HepG2 (cell line): ENCODE data around the gene PDCD11. TPM values are rescaled to one million over a fixed set of nuclear protein-coding genes. Genes with fewer than 3 reads are reported as not detected.

Experiments
- BRD4 ChIP-seq: sonication (generic); formaldehyde crosslinking; IDR thresholded peaks from 2 replicates; pipeline ENCODE4 v1.4.0; 2020; ENCODE audit warnings: missing genetic modification reagents
- CENPBD1 ChIP-seq: sonication (generic); formaldehyde crosslinking; IDR thresholded peaks from 2 replicates; pipeline ENCODE4 v1.8.0; 2022; ENCODE audit warnings: missing genetic modification reagents, low read depth, mild to moderate bottlenecking, borderline replicate concordance
- CHD4 ChIP-seq: fragments of 200-600 bp; sonication (generic); IDR thresholded peaks from 2 replicates; pipeline ENCODE4 v1.7.0; 2017; ENCODE audit warnings: mild to moderate bottlenecking, low read length, borderline replicate concordance
- CSRNP1 ChIP-seq: sonication (generic); formaldehyde crosslinking; IDR thresholded peaks from 2 replicates; pipeline ENCODE4 v1.8.1; 2023; ENCODE audit warnings: mild to moderate bottlenecking, missing genetic modification reagents
- EHMT2 ChIP-seq: fragments of 200-600 bp; sonication (generic); IDR thresholded peaks from 2 replicates; pipeline ENCODE4 v1.7.0; 2017; ENCODE audit warnings: antibody characterized with exemption, low read depth, low read length, borderline replicate concordance
- HNRNPLL ChIP-seq: fragments of 200-400 bp; formaldehyde crosslinking; IDR thresholded peaks from 2 replicates; pipeline ENCODE4 v1.6.1; 2017; ENCODE audit warnings: mild to moderate bottlenecking, low read depth, low read length; ENCODE audit not compliant: poor library complexity, severe bottlenecking
- KDM2A ChIP-seq: sonication (generic); formaldehyde crosslinking; IDR thresholded peaks from 2 replicates; pipeline ENCODE4 v1.4.0; 2020; ENCODE audit warnings: low read depth, missing genetic modification reagents, borderline replicate concordance
- PAXIP1 ChIP-seq: sonication (generic); formaldehyde crosslinking; conservative IDR thresholded peaks from 2 replicates; pipeline ENCODE4 v1.4.0; 2020; ENCODE audit warnings: mild to moderate bottlenecking, missing genetic modification reagents, moderate library complexity
- ZEB1 ChIP-seq: IDR thresholded peaks from 2 replicates; pipeline ENCODE4 v1.6.1; 2012; ENCODE audit warnings: mild to moderate bottlenecking, low read depth, inconsistent platforms; ENCODE audit not compliant: insufficient replicate concordance
- ZKSCAN1 ChIP-seq: fragments of 150-350 bp; IDR thresholded peaks from 2 replicates; pipeline ENCODE4 v1.6.1; 2014; ENCODE audit warnings: low read length
- ZNF143 ChIP-seq: sonication (generic); formaldehyde crosslinking; IDR thresholded peaks from 2 replicates; pipeline ENCODE4 v1.4.0; 2020; ENCODE audit warnings: missing genetic modification reagents
- ZNF180 ChIP-seq: sonication (generic); formaldehyde crosslinking; IDR thresholded peaks from 2 replicates; pipeline ENCODE4 v1.4.0; 2020; ENCODE audit warnings: low read depth, missing genetic modification reagents, borderline replicate concordance
- ZNF232 ChIP-seq: sonication (generic); formaldehyde crosslinking; IDR thresholded peaks from 2 replicates; pipeline ENCODE4 v1.4.0; 2020; ENCODE audit warnings: missing genetic modification reagents, borderline replicate concordance
- ZNF326 ChIP-seq: sonication (generic); formaldehyde crosslinking; IDR thresholded peaks from 2 replicates; pipeline ENCODE4 v1.4.0; 2020; ENCODE audit warnings: missing genetic modification reagents, borderline replicate concordance
- ZNF496 ChIP-seq: sonication (generic); formaldehyde crosslinking; IDR thresholded peaks from 2 replicates; pipeline ENCODE4 v1.8.1; 2023; ENCODE audit warnings: mild to moderate bottlenecking, moderate library complexity, missing genetic modification reagents; ENCODE audit not compliant: insufficient replicate concordance
- ZNF501 ChIP-seq: sonication (generic); formaldehyde crosslinking; IDR thresholded peaks from 2 replicates; pipeline ENCODE4 v1.5.1; 2020; ENCODE audit warnings: mild to moderate bottlenecking, moderate library complexity, missing genetic modification reagents
- ZNF768 ChIP-seq: sonication (generic); formaldehyde crosslinking; IDR thresholded peaks from 2 replicates; pipeline ENCODE4 v1.4.0; 2020; ENCODE audit warnings: missing genetic modification reagents
- polyA plus RNA-seq, 8 experiments: library from polyadenylated mRNA; depleted of rRNA in 3 of 8; stranded (reverse) in 7 of 8; unstranded in 1 of 8; fragments of >200 nt; fragmentation: Illumina TruSeq in 4 of 8; extraction: Trizol in 4 of 8; gene quantifications; 2 replicates each; pipeline versions ENCODE4 v1.2.1 to v1.2.3, GENCODE V29; 2011 to 2016; ENCODE audit warnings: low read depth in 4 of 8, missing spikeins in 1 of 8, mixed read lengths in 1 of 8; ENCODE audit not compliant: insufficient read depth in 1 of 8
- total RNA-seq, 5 experiments: library from RNA; depleted of rRNA; stranded (reverse); fragments of >200 nt; fragmentation: Illumina TruSeq; extraction: Trizol; gene quantifications; 2 replicates each; pipeline ENCODE4 v1.2.3, GENCODE V29; 2016; ENCODE audit warnings: low read depth in 1 of 5
- TF ChIP-seq, protein P1 (sequence below): sonication (generic); formaldehyde crosslinking; IDR thresholded peaks from 2 replicates; pipeline ENCODE4 v1.9.0; 2022; ENCODE audit warnings: low read depth, missing genetic modification reagents
- TF ChIP-seq, protein P2 (sequence below): IDR thresholded peaks from 2 replicates; pipeline ENCODE4 v1.6.1; 2016; ENCODE audit warnings: mild to moderate bottlenecking, missing biosample characterization, missing genetic modification reagents
- TF ChIP-seq, protein P3 (sequence below): sonication (generic); formaldehyde crosslinking; IDR thresholded peaks from 2 replicates; pipeline ENCODE4 v1.4.0; 2020; ENCODE audit warnings: missing genetic modification reagents; ENCODE audit errors: not compliant biosample characterization

Gene PDCD11
- total and polyA plus RNA-seq, 2 of the 13 experiments (the other 11 are each of a cell fraction or from before 2014, with no cell fraction given), result 12.8 to 52.8 TPM

GRCh38 chr10:103451831-103452505 is 55.5 kb downstream of the PDCD11 start, which contains the start of gene CALHM2 (continued):
- TF ChIP-seq, protein P1, sequence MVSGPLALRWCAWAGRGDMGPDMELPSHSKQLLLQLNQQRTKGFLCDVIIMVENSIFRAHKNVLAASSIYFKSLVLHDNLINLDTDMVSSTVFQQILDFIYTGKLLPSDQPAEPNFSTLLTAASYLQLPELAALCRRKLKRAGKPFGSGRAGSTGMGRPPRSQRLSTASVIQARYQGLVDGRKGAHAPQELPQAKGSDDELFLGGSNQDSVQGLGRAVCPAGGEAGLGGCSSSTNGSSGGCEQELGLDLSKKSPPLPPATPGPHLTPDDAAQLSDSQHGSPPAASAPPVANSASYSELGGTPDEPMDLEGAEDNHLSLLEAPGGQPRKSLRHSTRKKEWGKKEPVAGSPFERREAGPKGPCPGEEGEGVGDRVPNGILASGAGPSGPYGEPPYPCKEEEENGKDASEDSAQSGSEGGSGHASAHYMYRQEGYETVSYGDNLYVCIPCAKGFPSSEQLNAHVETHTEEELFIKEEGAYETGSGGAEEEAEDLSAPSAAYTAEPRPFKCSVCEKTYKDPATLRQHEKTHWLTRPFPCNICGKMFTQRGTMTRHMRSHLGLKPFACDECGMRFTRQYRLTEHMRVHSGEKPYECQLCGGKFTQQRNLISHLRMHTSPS (CRISPR knock-in tag), result 0 out of 2 replicates have a peak, but pooled peaks have one; percentile 26
- TF ChIP-seq KDM2A (CRISPR knock-in tag) (0 out of 2 replicates have a peak, but pooled peaks have one; percentile 18), ZNF180 (CRISPR knock-in tag) (no peak), BRD4 (CRISPR knock-in tag) (no peak), ZNF326 (CRISPR knock-in tag) (no peak), ZNF143 (no peak), CHD4 (no peak), PAXIP1 (CRISPR knock-in tag) (no peak), ZKSCAN1 (no peak), ZNF501 (0 out of 2 replicates have a peak, but pooled peaks have one; percentile 53), CENPBD1 (CRISPR knock-in tag) (no peak), ZNF496 (CRISPR knock-in tag) (no peak), EHMT2 (no peak), ZNF232 (CRISPR knock-in tag) (no peak), HNRNPLL (peak; percentile 23), ZEB1 (no peak), ZNF768 (CRISPR knock-in tag) (0 out of 2 replicates have a peak, but pooled peaks have one; percentile 8), CSRNP1 (no peak)
- TF ChIP-seq, protein P2, sequence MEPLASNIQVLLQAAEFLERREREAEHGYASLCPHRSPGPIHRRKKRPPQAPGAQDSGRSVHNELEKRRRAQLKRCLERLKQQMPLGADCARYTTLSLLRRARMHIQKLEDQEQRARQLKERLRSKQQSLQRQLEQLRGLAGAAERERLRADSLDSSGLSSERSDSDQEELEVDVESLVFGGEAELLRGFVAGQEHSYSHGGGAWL (CRISPR knock-in tag), result no peak
- TF ChIP-seq, protein P3, sequence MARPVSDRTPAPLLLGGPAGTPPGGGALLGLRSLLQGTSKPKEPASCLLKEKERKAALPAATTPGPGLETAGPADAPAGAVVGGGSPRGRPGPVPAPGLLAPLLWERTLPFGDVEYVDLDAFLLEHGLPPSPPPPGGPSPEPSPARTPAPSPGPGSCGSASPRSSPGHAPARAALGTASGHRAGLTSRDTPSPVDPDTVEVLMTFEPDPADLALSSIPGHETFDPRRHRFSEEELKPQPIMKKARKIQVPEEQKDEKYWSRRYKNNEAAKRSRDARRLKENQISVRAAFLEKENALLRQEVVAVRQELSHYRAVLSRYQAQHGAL, result no peak
